ENCODE measurements around the gene HCN1. TPM values are rescaled to one million over a fixed set of nuclear protein-coding genes. Genes with fewer than 3 reads are reported as not detected.

HCN1 gene
- polyA plus RNA-seq, 2 donors, result 0.01 TPM; not detected in 1

- Histone ChIP-seq H3K27me3 (ENCODE audit: control insufficient read depth in 1 of 2, insufficient read depth in 2 of 2, low read length in 2 of 2) (peaks cover 0 to 10% of the 10 kb centered on the region in 2 donors), H3K36me3 (ENCODE audit: control insufficient read depth in 2 of 2, insufficient read depth in 2 of 2, low read length in 1 of 2) (no peaks in the 10 kb centered on the region), H3K4me3 (ENCODE audit: low read depth in 1 of 2, low read length in 2 of 2) (no peak overlapping the region), H3K4me1 (ENCODE audit: control insufficient read depth in 2 of 2, insufficient read depth in 2 of 2, low read length in 1 of 2) (peaks cover 0 to 6% of the 10 kb centered on the region in 2 donors), H3K9me3 (ENCODE audit: control insufficient read depth in 2 of 2, insufficient read depth in 1 of 2, low read depth in 1 of 2, low read length in 1 of 2) (peaks cover 0 to 6% of the 10 kb centered on the region in 2 donors), H3K27ac (ENCODE audit: low read depth in 2 of 2, low read length in 1 of 2) (no peak overlapping the region)
- 70 to 71% methylated on average over 4 of the region's 4 CpGs for WGBS, 2 donors
These were observed 4.5 kb downstream of the HCN1 start for GRCh38 chr5:45691656-45692055.

- 40 to 54% methylated on average over 2 of the region's 2 CpGs for WGBS, 2 donors
- no peak overlapping the region for H3K4me3 ChIP-seq (ENCODE audit: low read depth in 1 of 2, low read length in 2 of 2)
These were observed 8.5 kb downstream of the HCN1 start for GRCh38 chr5:45687701-45688100.

GRCh38 chr5:45686620-45687019 lies 9.6 kb downstream of the HCN1 start:
- H3K4me3 ChIP-seq (ENCODE audit: low read depth in 1 of 2, low read length in 2 of 2), result no peak overlapping the region
- H3K27ac ChIP-seq (ENCODE audit: low read depth in 2 of 2, low read length in 1 of 2), result no peak overlapping the region
- H3K27me3 ChIP-seq (ENCODE audit: control insufficient read depth in 1 of 2, insufficient read depth in 2 of 2, low read length in 2 of 2), result no peaks in the 10 kb centered on the region
- no peaks in the 10 kb centered on the region for H3K36me3 ChIP-seq (ENCODE audit: control insufficient read depth in 2 of 2, insufficient read depth in 2 of 2, low read length in 1 of 2)
- no peaks in the 10 kb centered on the region for H3K9me3 ChIP-seq (ENCODE audit: control insufficient read depth in 2 of 2, insufficient read depth in 1 of 2, low read depth in 1 of 2, low read length in 1 of 2)
- 61 to 78% methylated on average over 2 of the region's 2 CpGs for WGBS, 2 donors
- no peaks in the 10 kb centered on the region for H3K4me1 ChIP-seq (ENCODE audit: control insufficient read depth in 2 of 2, insufficient read depth in 2 of 2, low read length in 1 of 2)

More at GRCh38 chr5:45687701-45688100, 8.5 kb downstream of the HCN1 start:
- Histone ChIP-seq H3K36me3 (ENCODE audit: control insufficient read depth in 2 of 2, insufficient read depth in 2 of 2, low read length in 1 of 2) (no peaks in the 10 kb centered on the region), H3K9me3 (ENCODE audit: control insufficient read depth in 2 of 2, insufficient read depth in 1 of 2, low read depth in 1 of 2, low read length in 1 of 2) (no peaks in the 10 kb centered on the region), H3K27me3 (ENCODE audit: control insufficient read depth in 1 of 2, insufficient read depth in 2 of 2, low read length in 2 of 2) (no peaks in the 10 kb centered on the region), H3K27ac (ENCODE audit: low read depth in 2 of 2, low read length in 1 of 2) (no peak overlapping the region), H3K4me1 (ENCODE audit: control insufficient read depth in 2 of 2, insufficient read depth in 2 of 2, low read length in 1 of 2) (no peaks in the 10 kb centered on the region)

GRCh38 chr5:45684118-45684517 lies 12.1 kb downstream of the HCN1 start:
- H3K4me3 ChIP-seq (ENCODE audit: low read depth in 1 of 2, low read length in 2 of 2), result no peak overlapping the region
- no peaks in the 10 kb centered on the region for H3K4me1 ChIP-seq (ENCODE audit: control insufficient read depth in 2 of 2, insufficient read depth in 2 of 2, low read length in 1 of 2)
- no peaks in the 10 kb centered on the region for H3K9me3 ChIP-seq (ENCODE audit: control insufficient read depth in 2 of 2, insufficient read depth in 1 of 2, low read depth in 1 of 2, low read length in 1 of 2)
- H3K27me3 ChIP-seq (ENCODE audit: control insufficient read depth in 1 of 2, insufficient read depth in 2 of 2, low read length in 2 of 2), result no peaks in the 10 kb centered on the region
- H3K36me3 ChIP-seq (ENCODE audit: control insufficient read depth in 2 of 2, insufficient read depth in 2 of 2, low read length in 1 of 2), result no peaks in the 10 kb centered on the region
- H3K27ac ChIP-seq (ENCODE audit: low read depth in 2 of 2, low read length in 1 of 2), result no peak overlapping the region

GRCh38 chr5:45680950-45681349 lies 15.2 kb downstream of the HCN1 start:
- 73 to 84% methylated on average over 2 of the region's 2 CpGs for WGBS, 2 donors
- Histone ChIP-seq H3K36me3 (ENCODE audit: control insufficient read depth in 2 of 2, insufficient read depth in 2 of 2, low read length in 1 of 2) (no peaks in the 10 kb centered on the region), H3K4me3 (ENCODE audit: low read depth in 1 of 2, low read length in 2 of 2) (no peak overlapping the region), H3K9me3 (ENCODE audit: control insufficient read depth in 2 of 2, insufficient read depth in 1 of 2, low read depth in 1 of 2, low read length in 1 of 2) (no peaks in the 10 kb centered on the region), H3K27ac (ENCODE audit: low read depth in 2 of 2, low read length in 1 of 2) (no peak overlapping the region), H3K4me1 (ENCODE audit: control insufficient read depth in 2 of 2, insufficient read depth in 2 of 2, low read length in 1 of 2) (no peaks in the 10 kb centered on the region), H3K27me3 (ENCODE audit: control insufficient read depth in 1 of 2, insufficient read depth in 2 of 2, low read length in 2 of 2) (no peaks in the 10 kb centered on the region)

GRCh38 chr5:45677524-45677923 lies 18.7 kb downstream of the HCN1 start:
- no peak overlapping the region for H3K4me3 ChIP-seq (ENCODE audit: low read depth in 1 of 2, low read length in 2 of 2)
- no peaks in the 10 kb centered on the region for H3K36me3 ChIP-seq (ENCODE audit: control insufficient read depth in 2 of 2, insufficient read depth in 2 of 2, low read length in 1 of 2)
- H3K9me3 ChIP-seq (ENCODE audit: control insufficient read depth in 2 of 2, insufficient read depth in 1 of 2, low read depth in 1 of 2, low read length in 1 of 2), result no peaks in the 10 kb centered on the region
- no peaks in the 10 kb centered on the region for H3K4me1 ChIP-seq (ENCODE audit: control insufficient read depth in 2 of 2, insufficient read depth in 2 of 2, low read length in 1 of 2)
- 19 to 24% methylated on average over 2 of the region's 2 CpGs for WGBS, 2 donors
- no peaks in the 10 kb centered on the region for H3K27me3 ChIP-seq (ENCODE audit: control insufficient read depth in 1 of 2, insufficient read depth in 2 of 2, low read length in 2 of 2)
- H3K27ac ChIP-seq (ENCODE audit: low read depth in 2 of 2, low read length in 1 of 2), result no peak overlapping the region

- Histone ChIP-seq H3K4me3 (ENCODE audit: low read depth in 1 of 2, low read length in 2 of 2) (no peak overlapping the region), H3K4me1 (ENCODE audit: control insufficient read depth in 2 of 2, insufficient read depth in 2 of 2, low read length in 1 of 2) (no peaks in the 10 kb centered on the region), H3K27me3 (ENCODE audit: control insufficient read depth in 1 of 2, insufficient read depth in 2 of 2, low read length in 2 of 2) (no peaks in the 10 kb centered on the region), H3K27ac (ENCODE audit: low read depth in 2 of 2, low read length in 1 of 2) (no peak overlapping the region), H3K36me3 (ENCODE audit: control insufficient read depth in 2 of 2, insufficient read depth in 2 of 2, low read length in 1 of 2) (no peaks in the 10 kb centered on the region), H3K9me3 (ENCODE audit: control insufficient read depth in 2 of 2, insufficient read depth in 1 of 2, low read depth in 1 of 2, low read length in 1 of 2) (no peaks in the 10 kb centered on the region)
- WGBS, 2 donors, result 41 to 55% methylated on average over 4 of the region's 4 CpGs
These were observed 23.9 kb downstream of the HCN1 start for GRCh38 chr5:45672271-45672670.

- no peaks in the 10 kb centered on the region for H3K36me3 ChIP-seq (ENCODE audit: control insufficient read depth in 2 of 2, insufficient read depth in 2 of 2, low read length in 1 of 2)
- no peak overlapping the region for H3K4me3 ChIP-seq (ENCODE audit: low read depth in 1 of 2, low read length in 2 of 2)
- H3K27me3 ChIP-seq (ENCODE audit: control insufficient read depth in 1 of 2, insufficient read depth in 2 of 2, low read length in 2 of 2), result no peaks in the 10 kb centered on the region
- H3K4me1 ChIP-seq (ENCODE audit: control insufficient read depth in 2 of 2, insufficient read depth in 2 of 2, low read length in 1 of 2), result no peaks in the 10 kb centered on the region
- WGBS, 2 donors, result 13 to 19% methylated on average over 1 of the region's 1 CpG
- H3K27ac ChIP-seq (ENCODE audit: low read depth in 2 of 2, low read length in 1 of 2), result no peak overlapping the region
- no peaks in the 10 kb centered on the region for H3K9me3 ChIP-seq (ENCODE audit: control insufficient read depth in 2 of 2, insufficient read depth in 1 of 2, low read depth in 1 of 2, low read length in 1 of 2)
These were observed 47.4 kb downstream of the HCN1 start for GRCh38 chr5:45648744-45649143.

- Histone ChIP-seq H3K27me3 (ENCODE audit: control insufficient read depth in 1 of 2, insufficient read depth in 2 of 2, low read length in 2 of 2) (no peaks in the 10 kb centered on the region), H3K4me3 (ENCODE audit: low read depth in 1 of 2, low read length in 2 of 2) (no peak overlapping the region), H3K36me3 (ENCODE audit: control insufficient read depth in 2 of 2, insufficient read depth in 2 of 2, low read length in 1 of 2) (no peaks in the 10 kb centered on the region), H3K9me3 (ENCODE audit: control insufficient read depth in 2 of 2, insufficient read depth in 1 of 2, low read depth in 1 of 2, low read length in 1 of 2) (no peaks in the 10 kb centered on the region), H3K4me1 (ENCODE audit: control insufficient read depth in 2 of 2, insufficient read depth in 2 of 2, low read length in 1 of 2) (no peaks in the 10 kb centered on the region), H3K27ac (ENCODE audit: low read depth in 2 of 2, low read length in 1 of 2) (no peak overlapping the region)
These were observed 53.1 kb downstream of the HCN1 start for GRCh38 chr5:45643056-45643455.

- Histone ChIP-seq H3K4me3 (ENCODE audit: low read depth in 1 of 2, low read length in 2 of 2) (no peak overlapping the region), H3K36me3 (ENCODE audit: control insufficient read depth in 2 of 2, insufficient read depth in 2 of 2, low read length in 1 of 2) (no peaks in the 10 kb centered on the region), H3K27ac (ENCODE audit: low read depth in 2 of 2, low read length in 1 of 2) (no peak overlapping the region), H3K9me3 (ENCODE audit: control insufficient read depth in 2 of 2, insufficient read depth in 1 of 2, low read depth in 1 of 2, low read length in 1 of 2) (no peaks in the 10 kb centered on the region), H3K4me1 (ENCODE audit: control insufficient read depth in 2 of 2, insufficient read depth in 2 of 2, low read length in 1 of 2) (no peaks in the 10 kb centered on the region), H3K27me3 (ENCODE audit: control insufficient read depth in 1 of 2, insufficient read depth in 2 of 2, low read length in 2 of 2) (no peaks in the 10 kb centered on the region)
These were observed 53.8 kb downstream of the HCN1 start for GRCh38 chr5:45642370-45642769.

Measured in esophagus (tissue), 2 donors.